H7 (cell line): ENCODE results near the gene OTOR. TPM values are rescaled to one million over a fixed set of nuclear protein-coding genes. Genes with fewer than 3 reads are reported as not detected.

ENCODE experiments used
- DNase-seq: peaks from one replicate; pipeline ENCODE4 v3.0.0; 2012
- H3K27me3 ChIP-seq: 2 replicates; pipeline ENCODE4 v1.6.0; 2011; ENCODE audit warnings: mild to moderate bottlenecking, low read length; ENCODE audit not compliant: control insufficient read depth, insufficient read depth
- H3K36me3 ChIP-seq: replicated peaks from 2 replicates; pipeline ENCODE4 v1.5.1; 2011; ENCODE audit warnings: low read length; ENCODE audit not compliant: control insufficient read depth, insufficient read depth
- H3K4me3 ChIP-seq: 2 replicates; pipeline ENCODE4 v1.5.1; 2011; ENCODE audit warnings: low read depth, mild to moderate bottlenecking, control low read depth, low read length, moderate library complexity; ENCODE audit not compliant: insufficient read depth
- total RNA-seq: library from RNA; depleted of rRNA; stranded (reverse); fragments of >200 nt; shearing (Covaris generic); gene quantifications from 2 replicates; pipeline ENCODE4 v1.2.3, GENCODE V29; 2014; rRNA removed

The OTOR gene
- total RNA-seq, 1 experiment from 2014 or later: not detected

DNA sequence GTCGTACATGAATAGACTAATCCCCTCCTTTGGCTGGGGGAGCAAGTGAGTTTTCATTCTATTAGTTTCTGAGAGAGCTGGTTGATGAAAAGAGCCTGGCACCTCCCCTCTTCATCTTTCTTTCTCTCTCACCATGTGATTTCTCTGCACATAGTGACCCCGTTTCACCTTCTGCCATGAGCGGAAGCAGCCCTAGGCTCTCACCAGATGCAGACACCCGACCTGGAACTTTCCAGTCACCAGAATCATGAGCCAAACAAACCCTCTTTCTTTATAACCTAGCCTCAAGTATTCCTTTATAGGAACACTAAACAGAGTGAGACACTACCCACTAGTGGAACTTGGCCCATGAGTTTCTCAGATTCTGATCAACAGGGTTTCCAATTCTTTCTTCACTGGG is 16.4 kb downstream of the OTOR start:
- no peak for DNase-seq
- Histone ChIP-seq H3K27me3 (no peaks in the 10 kb centered on the region), H3K36me3 (no peaks in the 10 kb centered on the region), H3K4me3 (no peak overlapping the region)

DNA sequence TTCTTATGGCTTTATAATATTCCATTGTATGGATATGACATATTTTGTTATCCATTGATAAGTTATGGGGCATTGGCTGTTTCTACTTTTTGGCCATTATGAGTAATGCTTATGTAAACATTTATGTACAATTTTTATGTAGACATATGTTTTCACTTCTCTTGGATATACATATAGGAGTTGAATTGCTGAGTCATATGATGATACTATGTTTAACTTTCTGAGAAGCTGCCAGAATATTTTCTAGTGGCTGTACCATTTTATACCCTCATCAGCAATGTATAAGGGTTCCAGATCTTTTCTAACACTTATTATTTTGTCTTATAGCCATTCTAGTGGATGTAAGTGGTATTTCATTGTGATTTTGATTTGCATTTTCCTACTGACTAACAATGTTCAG is 23.1 kb downstream of the OTOR start:
- Histone ChIP-seq H3K4me3 (no peak overlapping the region), H3K36me3 (no peaks in the 10 kb centered on the region), H3K27me3 (no peaks in the 10 kb centered on the region)
- DNase-seq: no peak

DNA sequence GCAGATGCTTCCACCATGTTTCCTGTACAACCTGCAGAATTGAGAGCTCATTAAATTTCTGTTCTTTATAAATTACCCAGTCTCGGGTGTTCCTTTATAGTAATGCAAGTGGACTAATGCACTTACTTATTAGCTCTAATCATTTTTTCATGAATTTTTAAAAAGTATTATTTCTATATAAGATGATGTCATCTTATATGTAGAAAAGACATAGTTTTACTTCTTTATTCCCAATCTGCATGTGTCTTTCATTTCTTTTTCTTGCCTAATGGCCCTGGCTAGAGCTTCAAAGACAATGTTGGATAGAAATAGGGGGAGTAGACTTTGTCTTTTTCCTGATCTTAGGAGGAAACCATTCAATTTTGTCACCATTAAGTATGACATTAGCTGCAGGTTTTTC is 27.8 kb downstream of the OTOR start:
- Histone ChIP-seq H3K27me3 (no peaks in the 10 kb centered on the region), H3K4me3 (no peak overlapping the region), H3K36me3 (no peaks in the 10 kb centered on the region)
- DNase-seq: no peak

DNA sequence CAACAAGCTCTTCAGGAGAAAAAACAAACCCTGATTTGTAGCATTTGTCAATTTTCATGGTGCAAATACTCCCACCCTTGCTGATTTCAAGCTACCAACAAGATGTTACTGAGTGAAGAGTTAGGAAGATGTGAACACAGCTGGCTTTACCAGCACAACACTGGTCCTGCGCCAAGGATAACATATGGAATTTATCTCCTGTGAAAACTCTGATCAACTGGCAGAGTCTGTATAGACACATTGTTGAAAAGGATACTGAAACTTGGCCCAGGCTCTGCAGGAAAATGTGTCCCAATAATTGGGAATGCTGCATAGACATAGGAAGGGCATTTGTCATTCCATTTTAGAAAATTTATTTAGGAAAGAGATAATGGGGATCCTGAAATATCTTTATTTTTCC is 29.0 kb downstream of the OTOR start:
- H3K27me3 ChIP-seq: no peaks in the 10 kb centered on the region
- H3K4me3 ChIP-seq: no peak overlapping the region
- no peak for DNase-seq
- no peaks in the 10 kb centered on the region for H3K36me3 ChIP-seq

GRCh38 chr20:16778159-16778558 is 30.0 kb downstream of the OTOR start:
- no peak for DNase-seq
- no peaks in the 10 kb centered on the region for H3K27me3 ChIP-seq
- no peak overlapping the region for H3K4me3 ChIP-seq
- no peaks in the 10 kb centered on the region for H3K36me3 ChIP-seq

DNA sequence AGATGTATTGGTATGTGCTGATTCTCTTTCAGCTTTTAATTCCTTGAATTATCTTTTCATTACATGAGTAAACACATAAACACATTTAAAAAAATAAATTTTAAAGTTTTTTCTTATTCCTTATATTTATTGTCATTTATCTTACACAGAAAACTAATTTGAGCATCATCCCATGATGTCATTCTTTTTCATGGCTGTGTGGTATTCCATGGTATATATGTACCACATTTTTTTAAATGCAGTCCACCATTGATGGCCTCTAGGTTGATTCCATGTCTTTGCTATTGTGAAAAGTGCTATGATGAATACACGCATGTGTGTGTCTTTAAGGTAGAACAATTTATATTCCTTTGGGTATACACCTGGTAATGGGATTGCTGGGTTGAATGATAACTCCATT is 33.3 kb downstream of the OTOR start:
- Histone ChIP-seq H3K27me3 (no peaks in the 10 kb centered on the region), H3K4me3 (no peak overlapping the region), H3K36me3 (no peaks in the 10 kb centered on the region)
- no peak for DNase-seq

DNA sequence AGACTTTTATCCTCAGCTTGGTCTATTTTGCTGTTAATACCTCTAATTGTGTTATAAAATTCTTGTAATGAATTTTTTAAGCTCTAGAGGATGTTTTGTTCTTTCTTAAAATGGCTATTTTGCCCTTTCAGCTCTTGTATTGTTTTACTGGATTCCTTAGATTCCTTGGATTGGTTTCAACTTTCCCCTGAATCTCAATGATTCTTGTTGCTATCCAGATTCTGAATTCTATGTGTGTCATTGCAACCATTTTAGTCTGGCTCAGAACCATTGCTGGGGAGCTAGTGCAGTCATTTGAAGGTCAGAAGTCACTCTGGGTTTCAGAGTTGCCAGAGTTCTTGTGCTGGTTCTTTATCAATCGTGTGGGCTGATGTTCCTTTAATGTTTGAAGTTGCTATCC is 37.1 kb downstream of the OTOR start:
- H3K27me3 ChIP-seq: no peaks in the 10 kb centered on the region
- no peak overlapping the region for H3K4me3 ChIP-seq
- DNase-seq: no peak
- no peaks in the 10 kb centered on the region for H3K36me3 ChIP-seq

Other genes with a start within 250 kb of the OTOR start
- gene KIF16B, start 174.9 kb upstream of the OTOR start, total RNA-seq: 7.4 and 9.8 TPM in 2 replicates
- gene SNRPB2, start 18.3 kb upstream of the OTOR start, total RNA-seq: 76.8 and 83.2 TPM in 2 replicates